ENCODE measurements around the gene CPZ. TPM values are rescaled to one million over a fixed set of nuclear protein-coding genes. Genes with fewer than 3 reads are reported as not detected.

The CPZ gene
- total RNA-seq, 1 donor from 2014 or later = not detected

DNA sequence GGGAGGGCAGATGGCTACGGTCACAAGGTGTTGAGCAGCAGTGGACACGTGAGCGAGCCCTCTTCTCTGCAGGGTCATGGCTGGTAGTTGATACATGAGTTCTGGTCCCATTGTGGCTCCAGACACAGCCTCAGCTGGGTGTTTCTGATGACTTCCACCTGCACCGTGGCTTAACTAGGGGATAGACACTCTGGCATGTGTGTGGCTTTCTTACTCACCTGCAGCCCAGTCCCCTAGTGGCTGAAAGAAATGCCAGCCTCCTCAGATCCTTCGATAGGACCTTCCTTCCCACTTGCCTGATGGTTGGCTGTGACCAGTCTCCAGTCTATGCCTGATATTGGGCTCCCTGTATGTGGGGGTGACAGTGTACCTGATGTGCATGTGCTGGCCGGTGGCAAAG, 7.4 kb upstream of the CPZ start:
- TF ChIP-seq, protein P1, sequence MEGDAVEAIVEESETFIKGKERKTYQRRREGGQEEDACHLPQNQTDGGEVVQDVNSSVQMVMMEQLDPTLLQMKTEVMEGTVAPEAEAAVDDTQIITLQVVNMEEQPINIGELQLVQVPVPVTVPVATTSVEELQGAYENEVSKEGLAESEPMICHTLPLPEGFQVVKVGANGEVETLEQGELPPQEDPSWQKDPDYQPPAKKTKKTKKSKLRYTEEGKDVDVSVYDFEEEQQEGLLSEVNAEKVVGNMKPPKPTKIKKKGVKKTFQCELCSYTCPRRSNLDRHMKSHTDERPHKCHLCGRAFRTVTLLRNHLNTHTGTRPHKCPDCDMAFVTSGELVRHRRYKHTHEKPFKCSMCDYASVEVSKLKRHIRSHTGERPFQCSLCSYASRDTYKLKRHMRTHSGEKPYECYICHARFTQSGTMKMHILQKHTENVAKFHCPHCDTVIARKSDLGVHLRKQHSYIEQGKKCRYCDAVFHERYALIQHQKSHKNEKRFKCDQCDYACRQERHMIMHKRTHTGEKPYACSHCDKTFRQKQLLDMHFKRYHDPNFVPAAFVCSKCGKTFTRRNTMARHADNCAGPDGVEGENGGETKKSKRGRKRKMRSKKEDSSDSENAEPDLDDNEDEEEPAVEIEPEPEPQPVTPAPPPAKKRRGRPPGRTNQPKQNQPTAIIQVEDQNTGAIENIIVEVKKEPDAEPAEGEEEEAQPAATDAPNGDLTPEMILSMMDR (IDR thresholded peaks at IDR 0.05) = no peak
- H3K4me1 Mint-ChIP-seq = no peaks in the 10 kb centered on the region
- DNase-seq (no peak), ATAC-seq (ENCODE audit: low read depth) (no peak)
- intact Hi-C loops (cut with micrococcal nuclease) = no loop called here
- H3K36me3 Mint-ChIP-seq (ENCODE audit: low read depth) = no peaks in the 10 kb centered on the region
- no peak overlapping the region for H3K27ac Mint-ChIP-seq
- CTCF ChIA-PET = no interaction called here
- peaks cover 10% of the 10 kb centered on the region for H3K27me3 Mint-ChIP-seq
- no peak overlapping the region for H3K4me3 Mint-ChIP-seq
- H3K9me3 Mint-ChIP-seq = no peaks in the 10 kb centered on the region
- POLR2A ChIA-PET = no interaction called here

DNA sequence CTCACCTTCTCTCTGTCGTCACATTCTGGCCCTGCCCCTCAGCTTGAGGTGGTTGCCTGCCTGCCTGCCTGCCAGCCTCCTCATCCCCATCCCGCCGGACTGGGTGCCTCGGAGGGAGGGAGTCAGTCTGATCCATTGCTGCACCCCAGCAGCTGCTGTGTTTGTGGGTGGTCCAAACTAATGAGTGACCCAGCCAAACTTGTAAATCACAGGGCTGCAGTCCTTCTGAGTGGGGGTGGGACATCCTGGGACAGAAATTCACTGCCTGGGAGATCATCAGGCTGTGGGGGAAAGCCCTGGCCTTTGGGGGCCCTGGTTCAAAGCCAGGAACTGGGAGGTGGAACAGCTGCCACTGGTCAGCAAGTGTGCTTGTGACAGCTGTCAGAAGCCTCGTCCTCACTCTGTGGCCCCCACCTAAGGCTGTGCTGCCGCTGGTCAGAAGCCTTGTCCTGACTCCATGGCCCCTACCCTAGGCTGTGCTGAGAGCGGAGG, 6.8 kb upstream of the CPZ start:
- Mint-ChIP-seq H3K27ac (no peak overlapping the region), H3K36me3 (ENCODE audit: low read depth) (no peaks in the 10 kb centered on the region), H3K9me3 (no peaks in the 10 kb centered on the region), H3K4me1 (no peaks in the 10 kb centered on the region), H3K4me3 (no peak overlapping the region), H3K27me3 (peaks cover 13% of the 10 kb centered on the region)
- CTCF ChIA-PET = no interaction called here
- TF ChIP-seq, protein P1 (IDR thresholded peaks at IDR 0.05) = no peak
- POLR2A ChIA-PET = no interaction called here
- intact Hi-C loops (cut with micrococcal nuclease) = no loop called here
- ATAC-seq (ENCODE audit: low read depth) (no peak), DNase-seq (no peak)

DNA sequence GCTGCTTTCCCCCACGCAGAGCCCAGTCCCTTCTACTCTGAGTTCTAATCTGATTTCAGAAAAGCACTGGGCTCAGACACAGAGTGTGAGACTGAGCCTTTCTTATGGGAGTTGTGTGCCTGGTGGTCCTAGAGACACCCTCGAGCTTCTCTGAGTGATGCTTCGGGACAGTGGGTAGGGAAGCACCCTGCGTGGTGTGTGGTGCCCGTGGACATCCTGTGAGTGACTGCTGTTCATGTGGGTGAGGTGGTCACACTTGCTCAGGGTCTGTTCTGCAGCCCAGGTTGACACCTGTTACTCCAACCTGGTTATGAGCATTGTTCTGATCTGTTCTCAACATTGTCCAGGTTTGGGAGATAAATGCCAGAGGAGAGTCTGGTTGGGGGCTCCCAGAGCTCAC, 6.3 kb upstream of the CPZ start:
- ChIA-PET POLR2A (no interaction called here), CTCF (no interaction called here)
- DNase-seq (no peak), ATAC-seq (ENCODE audit: low read depth) (no peak)
- H3K9me3 Mint-ChIP-seq = no peaks in the 10 kb centered on the region
- TF ChIP-seq, protein P1 (IDR thresholded peaks at IDR 0.05) = no peak
- intact Hi-C loops (cut with micrococcal nuclease) = no loop called here
- H3K4me1 Mint-ChIP-seq = no peaks in the 10 kb centered on the region
- no peaks in the 10 kb centered on the region for H3K36me3 Mint-ChIP-seq (ENCODE audit: low read depth)
- no peak overlapping the region for H3K27ac Mint-ChIP-seq
- H3K27me3 Mint-ChIP-seq = peaks cover 16% of the 10 kb centered on the region
- H3K4me3 Mint-ChIP-seq = no peak overlapping the region

DNA sequence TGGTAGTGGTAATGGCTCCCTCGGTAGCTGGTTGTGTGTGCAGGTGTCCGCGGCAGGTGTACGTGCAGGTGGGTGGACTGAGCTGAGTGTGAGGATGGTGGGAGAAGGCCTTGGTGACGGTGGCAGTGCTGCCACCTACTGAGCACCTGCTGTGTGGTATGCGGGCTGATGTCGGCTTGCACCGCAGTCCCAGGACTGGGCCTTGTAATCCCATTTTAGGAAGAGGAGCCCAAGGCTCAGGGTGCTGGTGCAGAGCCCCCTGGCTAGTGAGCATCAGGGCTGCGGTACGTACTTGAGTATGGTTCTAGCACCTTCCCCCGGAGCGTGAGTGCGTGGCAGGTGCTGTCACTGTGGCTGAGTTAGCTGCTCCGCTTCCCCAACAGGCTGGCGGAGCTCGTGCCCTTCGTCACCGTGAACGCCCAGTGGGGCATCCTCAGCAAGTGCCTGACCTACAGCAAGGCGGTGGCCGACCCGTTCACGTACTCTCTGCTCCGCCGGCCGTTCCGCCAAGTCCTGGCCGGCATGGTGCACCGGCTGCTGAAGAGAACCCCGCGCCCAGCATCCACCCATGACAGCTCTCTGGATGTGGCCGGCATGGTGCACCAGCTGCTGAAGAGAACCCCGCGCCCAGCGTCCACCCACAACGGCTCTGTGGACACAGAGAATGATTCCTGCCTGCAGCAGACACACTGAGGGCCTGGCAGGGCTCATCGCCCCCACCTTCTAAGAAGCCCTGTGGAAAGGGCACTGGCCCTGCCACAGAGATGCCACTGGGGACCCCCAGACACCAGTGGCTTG, 5.7 kb upstream of the CPZ start:
- no peaks in the 10 kb centered on the region for H3K36me3 Mint-ChIP-seq (ENCODE audit: low read depth)

DNA sequence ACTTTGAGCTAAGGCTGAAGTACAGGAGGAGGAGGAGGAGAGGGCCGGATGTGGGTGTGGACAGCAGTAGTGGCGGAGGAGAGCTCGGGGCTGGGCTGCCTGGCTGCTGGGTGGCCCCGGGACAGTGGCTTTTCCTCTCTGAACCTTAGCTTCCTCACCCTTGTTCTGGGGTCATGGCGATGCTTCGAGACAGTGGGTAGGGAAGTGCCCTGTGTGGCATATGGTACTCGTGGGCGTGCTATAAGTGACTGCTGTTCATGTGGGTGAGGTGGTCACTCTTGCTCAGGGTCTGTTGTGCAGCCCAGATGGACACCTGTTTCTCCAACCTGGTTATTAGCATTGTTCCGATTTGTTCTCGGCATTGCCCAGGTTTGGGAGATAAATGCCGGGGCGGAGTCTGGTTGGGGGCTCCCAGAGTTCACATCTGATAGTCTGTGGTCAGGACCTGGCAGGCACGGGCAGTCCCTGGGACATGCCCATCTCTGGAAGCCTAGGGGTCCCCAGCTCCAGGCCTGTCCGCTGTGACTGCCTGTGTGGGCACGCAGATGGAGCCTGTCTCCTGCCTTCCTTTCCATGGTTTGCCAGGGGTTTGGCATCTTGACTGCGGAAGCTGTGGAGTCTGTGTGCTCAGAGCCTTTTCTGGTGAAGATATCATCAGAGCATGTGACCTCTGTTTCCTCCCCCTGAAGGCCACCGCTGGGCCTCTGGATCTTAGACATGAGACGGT, 4.9 kb upstream of the CPZ start:
- ChIA-PET CTCF (no interaction called here), POLR2A (no interaction called here)
- H3K36me3 Mint-ChIP-seq (ENCODE audit: low read depth) = no peaks in the 10 kb centered on the region
- H3K9me3 Mint-ChIP-seq = no peaks in the 10 kb centered on the region
- no peak overlapping the region for H3K27ac Mint-ChIP-seq
- DNase-seq (no peak), ATAC-seq (ENCODE audit: low read depth) (no peak)
- H3K4me1 Mint-ChIP-seq = no peaks in the 10 kb centered on the region
- H3K4me3 Mint-ChIP-seq = no peak overlapping the region
- TF ChIP-seq, protein P1 (IDR thresholded peaks at IDR 0.05) = no peak
- peaks cover 24% of the 10 kb centered on the region for H3K27me3 Mint-ChIP-seq
- intact Hi-C loops (cut with micrococcal nuclease) = no loop called here

More for the DNA sequence above, 5.7 kb upstream of the CPZ start:
- Mint-ChIP-seq H3K4me1 (no peaks in the 10 kb centered on the region), H3K27ac (no peak overlapping the region), H3K27me3 (peaks cover 22% of the 10 kb centered on the region), H3K9me3 (no peaks in the 10 kb centered on the region), H3K4me3 (no peak overlapping the region)
- TF ChIP-seq, protein P1 (IDR thresholded peaks at IDR 0.05) = no peak
- ChIA-PET POLR2A (no interaction called here), CTCF (no interaction called here)
- no peak for ATAC-seq (ENCODE audit: low read depth)
- DNase-seq = no peak
- intact Hi-C loops (cut with micrococcal nuclease) = no loop called here
